BLaER1 treated with 17β-estradiol and CSF1 and Interleukin-3, amounts not matched to agents 10 nM and 100 nM (cell line): ENCODE results near the gene FAM78B.

ENCODE experiments used
- H3K27ac ChIP-seq, 11 experiments: shearing (Covaris generic); formaldehyde crosslinking; 2 replicates each; pipeline ENCODE4 v1.8.1; 2022
- H3K27me3 ChIP-seq, 11 experiments: shearing (Covaris generic); formaldehyde crosslinking; 2 replicates each; pipeline ENCODE4 v1.8.1; 2022
- H3K36me3 ChIP-seq, 11 experiments: shearing (Covaris generic); formaldehyde crosslinking; 2 replicates each; pipeline ENCODE4 v1.8.1; 2022
- H3K4me1 ChIP-seq, 10 experiments: shearing (Covaris generic); formaldehyde crosslinking; 2 replicates each; pipeline ENCODE4 v1.8.1; 2022
- H3K4me2 ChIP-seq, 11 experiments: shearing (Covaris generic); formaldehyde crosslinking; 2 replicates each; pipeline ENCODE4 v1.8.1; 2022
- H3K4me3 ChIP-seq, 10 experiments: shearing (Covaris generic); formaldehyde crosslinking; 2 replicates each; pipeline ENCODE4 v1.8.1; 2022
- H3K9ac ChIP-seq, 11 experiments: shearing (Covaris generic); formaldehyde crosslinking; 2 replicates each; pipeline ENCODE4 v1.8.1; 2022
- H3K9me3 ChIP-seq, 11 experiments: shearing (Covaris generic); formaldehyde crosslinking; replicated peaks in 1 of 11; 2 replicates each; pipeline ENCODE4 v1.8.1; 2022
- H4K20me1 ChIP-seq, 11 experiments: shearing (Covaris generic); formaldehyde crosslinking; 2 replicates each; pipeline ENCODE4 v1.8.1; 2022
- Cebpa-rat ChIP-seq, 11 experiments: shearing (Covaris generic); IDR thresholded peaks; 2 replicates each; pipeline ENCODE4 v1.8.1; 2022

The FAM78B gene

GRCh38 chr1:166040202-166040997, 126.4 kb downstream of the FAM78B start:
- H3K4me1 ChIP-seq = no peaks in the 10 kb centered on the region
- H3K27me3 ChIP-seq = no peaks in the 10 kb centered on the region
- H3K9me3 ChIP-seq = no peaks in the 10 kb centered on the region
- no peak overlapping the region for H3K4me3 ChIP-seq
- no peak for TF ChIP-seq Cebpa-rat (IDR thresholded peaks at IDR 0.05)
- H3K9ac ChIP-seq = no peak overlapping the region
- H3K36me3 ChIP-seq = no peaks in the 10 kb centered on the region
- H4K20me1 ChIP-seq = no peaks in the 10 kb centered on the region
- H3K4me2 ChIP-seq = no peak overlapping the region
- no peak overlapping the region for H3K27ac ChIP-seq

- Histone ChIP-seq H4K20me1 (no peaks in the 10 kb centered on the region), H3K9ac (no peak overlapping the region), H3K4me2 (no peak overlapping the region), H3K27ac (no peak overlapping the region), H3K4me3 (no peak overlapping the region), H3K27me3 (no peaks in the 10 kb centered on the region), H3K36me3 (no peaks in the 10 kb centered on the region), H3K4me1 (no peaks in the 10 kb centered on the region), H3K9me3 (no peaks in the 10 kb centered on the region)
- TF ChIP-seq Cebpa-rat (IDR thresholded peaks at IDR 0.05) = no peak
These were observed 127.2 kb downstream of the FAM78B start for GRCh38 chr1:166039436-166040201.

DNA sequence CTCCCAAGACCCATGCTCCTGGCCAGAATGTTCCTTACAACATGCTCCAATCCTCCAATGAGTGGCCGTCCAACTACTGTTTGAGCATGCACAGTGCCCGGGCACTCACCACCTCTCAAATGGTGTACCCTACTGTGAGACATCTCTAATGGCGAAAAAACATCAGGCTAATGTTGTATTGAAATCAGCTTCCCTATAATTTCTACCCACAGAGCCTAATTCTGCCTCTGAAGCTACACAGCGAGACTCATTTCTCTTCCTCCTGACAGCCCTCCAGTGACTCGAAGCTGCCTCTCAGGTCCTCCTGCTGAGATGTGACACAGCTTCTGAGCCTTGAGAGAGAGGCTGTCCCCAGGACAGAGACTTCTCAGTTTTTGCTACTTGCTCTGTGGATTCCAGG, 130.7 kb downstream of the FAM78B start:
- Histone ChIP-seq H3K9ac (no peak overlapping the region), H3K36me3 (no peaks in the 10 kb centered on the region), H3K4me3 (no peak overlapping the region), H3K9me3 (no peaks in the 10 kb centered on the region), H3K27me3 (no peaks in the 10 kb centered on the region), H3K27ac (no peak overlapping the region), H4K20me1 (no peaks in the 10 kb centered on the region), H3K4me1 (no peaks in the 10 kb centered on the region), H3K4me2 (no peak overlapping the region)
- no peak for TF ChIP-seq Cebpa-rat (IDR thresholded peaks at IDR 0.05)

DNA sequence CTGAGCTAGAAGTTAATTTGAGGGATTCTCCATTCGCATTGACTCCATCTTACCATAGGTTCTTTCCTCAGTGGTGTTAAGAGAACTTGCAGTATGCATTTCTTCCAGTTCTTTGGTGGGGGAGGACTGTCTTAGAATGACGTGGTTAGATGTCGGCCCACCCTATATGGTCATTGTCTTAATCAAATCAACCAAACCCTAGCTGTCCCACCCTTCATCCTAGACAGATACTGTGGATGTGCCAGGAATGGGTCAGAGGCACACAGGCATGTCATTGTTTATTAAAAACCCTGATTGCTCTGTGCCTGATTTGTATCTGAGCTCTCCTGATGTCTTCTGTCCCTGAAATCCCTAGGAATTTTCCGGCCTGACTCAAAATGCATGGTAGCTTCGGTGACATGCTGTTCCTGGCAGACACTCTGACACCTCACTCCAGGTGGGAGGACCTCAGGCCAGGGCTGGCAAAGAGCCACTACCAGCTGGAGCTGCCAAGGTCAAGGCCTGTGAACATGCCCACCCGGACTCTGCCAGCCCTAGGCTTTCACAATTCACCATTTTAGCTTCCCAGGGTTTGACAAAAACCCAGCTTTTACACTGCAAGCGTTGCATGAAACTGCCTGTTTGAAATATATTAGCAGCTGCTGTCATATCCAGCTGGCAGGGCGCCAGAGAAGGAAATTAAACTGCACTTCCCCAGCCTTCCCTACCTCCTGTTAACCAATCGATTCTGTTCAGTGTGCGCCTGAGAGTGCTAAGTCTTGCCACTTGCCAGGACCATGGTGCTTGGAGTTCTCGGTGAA, 134.0 kb downstream of the FAM78B start:
- Histone ChIP-seq H3K27me3 (no peaks in the 10 kb centered on the region), H3K9ac (no peak overlapping the region), H3K4me3 (no peak overlapping the region), H3K9me3 (no peaks in the 10 kb centered on the region), H3K27ac (no peak overlapping the region), H4K20me1 (no peaks in the 10 kb centered on the region), H3K36me3 (no peaks in the 10 kb centered on the region), H3K4me2 (no peak overlapping the region), H3K4me1 (no peaks in the 10 kb centered on the region)
- TF ChIP-seq Cebpa-rat (IDR thresholded peaks at IDR 0.05) = no peak

DNA sequence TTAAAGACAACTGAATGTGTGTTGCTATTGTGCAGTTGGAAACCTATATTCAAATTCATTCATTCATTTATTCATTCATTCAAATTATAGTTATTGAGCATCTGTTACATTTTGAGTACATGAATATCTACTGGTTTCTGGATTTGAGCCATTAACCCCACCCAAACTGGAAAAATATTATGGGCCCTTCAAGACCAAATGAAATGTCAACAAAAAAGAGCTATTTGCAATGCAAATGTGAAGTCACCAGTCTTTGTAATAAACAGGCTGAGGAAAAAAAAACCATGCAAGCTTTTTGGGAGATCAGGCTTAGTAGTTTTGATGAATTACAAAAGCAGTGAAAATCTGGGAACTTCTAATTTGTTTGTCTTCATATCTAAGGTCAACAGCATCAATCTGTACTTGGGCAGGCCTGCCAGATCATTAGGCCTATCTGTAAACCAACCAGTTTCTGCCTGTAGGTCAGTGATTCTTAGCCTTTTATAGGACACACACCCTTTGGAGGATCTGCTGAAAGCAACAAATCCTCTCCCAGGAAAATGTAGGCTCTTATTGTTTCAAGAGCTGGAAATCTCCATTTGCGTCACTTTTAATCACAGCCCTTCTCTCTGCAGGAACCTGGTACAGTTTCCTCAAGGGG, 134.7 kb downstream of the FAM78B start:
- Histone ChIP-seq H3K27ac (no peak overlapping the region), H3K4me2 (no peak overlapping the region)
- TF ChIP-seq Cebpa-rat (IDR thresholded peaks at IDR 0.05) = no peak

DNA sequence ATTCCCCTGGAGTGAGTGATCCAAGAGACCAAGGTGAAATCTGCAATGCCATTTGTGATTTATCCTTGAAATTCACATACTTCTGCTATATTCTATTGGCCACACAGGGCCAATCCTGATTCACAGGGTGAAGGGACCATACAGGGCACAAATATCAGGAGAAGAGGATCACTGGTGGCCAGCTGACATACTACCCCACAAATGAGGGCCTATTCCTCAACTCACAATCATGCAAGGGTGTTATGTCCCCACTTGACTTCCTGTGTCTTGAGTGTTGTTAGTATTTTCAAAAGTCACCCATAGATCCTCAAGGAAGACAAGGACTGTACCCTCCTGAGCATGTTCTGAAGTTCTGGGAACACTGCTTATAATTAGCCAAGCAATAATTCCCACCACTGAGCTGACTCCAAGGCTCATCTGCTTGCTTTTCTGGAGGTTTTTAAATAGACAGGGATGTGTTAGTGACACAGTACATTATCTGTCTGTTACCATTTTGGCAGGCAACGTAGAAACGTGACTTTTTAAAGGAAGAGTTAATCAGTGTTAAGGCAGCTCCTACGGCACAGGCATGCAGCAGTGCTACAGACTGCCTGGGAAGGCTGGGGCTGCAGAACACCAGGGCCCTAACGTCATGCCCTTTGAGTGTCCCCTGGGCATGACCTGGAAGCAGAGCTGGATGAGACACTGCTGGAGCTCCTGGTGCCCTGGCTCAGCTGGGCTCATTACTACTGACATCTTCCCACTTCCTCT, 137.4 kb downstream of the FAM78B start:
- no peak overlapping the region for H3K4me3 ChIP-seq
- H3K27ac ChIP-seq = no peak overlapping the region
- no peaks in the 10 kb centered on the region for H4K20me1 ChIP-seq
- no peaks in the 10 kb centered on the region for H3K36me3 ChIP-seq
- H3K4me2 ChIP-seq = no peak overlapping the region
- no peaks in the 10 kb centered on the region for H3K27me3 ChIP-seq
- no peak overlapping the region for H3K9ac ChIP-seq
- H3K4me1 ChIP-seq = no peaks in the 10 kb centered on the region
- no peak for TF ChIP-seq Cebpa-rat (IDR thresholded peaks at IDR 0.05)
- no peaks in the 10 kb centered on the region for H3K9me3 ChIP-seq

More for the DNA sequence above, 134.7 kb downstream of the FAM78B start:
- no peaks in the 10 kb centered on the region for H3K4me1 ChIP-seq
- H3K4me3 ChIP-seq = no peak overlapping the region
- H4K20me1 ChIP-seq = no peaks in the 10 kb centered on the region
- no peak overlapping the region for H3K9ac ChIP-seq
- H3K27me3 ChIP-seq = no peaks in the 10 kb centered on the region
- no peaks in the 10 kb centered on the region for H3K36me3 ChIP-seq
- no peaks in the 10 kb centered on the region for H3K9me3 ChIP-seq

DNA sequence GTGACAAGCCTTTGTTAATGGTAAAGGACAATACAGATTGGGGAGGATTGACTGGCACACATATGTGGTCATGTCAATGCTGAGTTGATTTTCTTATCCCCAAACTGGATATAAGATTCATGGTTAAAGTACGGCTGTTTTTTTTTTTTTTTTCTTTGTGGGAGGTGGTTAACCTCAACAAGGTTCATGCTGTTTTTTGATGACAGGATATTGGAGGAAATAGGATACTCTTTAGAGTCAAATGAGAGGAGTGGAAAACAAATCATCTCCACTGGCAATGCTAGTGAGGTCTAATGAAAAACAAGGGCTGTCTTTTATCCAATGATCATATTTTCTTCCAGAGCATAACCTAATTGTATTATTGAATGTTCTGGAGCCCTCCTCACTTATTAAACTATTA, 140.2 kb downstream of the FAM78B start:
- Histone ChIP-seq H3K27ac (no peak overlapping the region), H3K4me3 (no peak overlapping the region), H3K36me3 (no peaks in the 10 kb centered on the region), H3K4me1 (peaks cover 0 to 10% (median 0%) of the 10 kb centered on the region in 10 experiments; a peak in 6 of 20 replicates), H4K20me1 (no peaks in the 10 kb centered on the region), H3K9me3 (no peaks in the 10 kb centered on the region), H3K27me3 (no peaks in the 10 kb centered on the region), H3K4me2 (no peak overlapping the region), H3K9ac (no peak overlapping the region)
- TF ChIP-seq Cebpa-rat (IDR thresholded peaks at IDR 0.05) = no peak

DNA sequence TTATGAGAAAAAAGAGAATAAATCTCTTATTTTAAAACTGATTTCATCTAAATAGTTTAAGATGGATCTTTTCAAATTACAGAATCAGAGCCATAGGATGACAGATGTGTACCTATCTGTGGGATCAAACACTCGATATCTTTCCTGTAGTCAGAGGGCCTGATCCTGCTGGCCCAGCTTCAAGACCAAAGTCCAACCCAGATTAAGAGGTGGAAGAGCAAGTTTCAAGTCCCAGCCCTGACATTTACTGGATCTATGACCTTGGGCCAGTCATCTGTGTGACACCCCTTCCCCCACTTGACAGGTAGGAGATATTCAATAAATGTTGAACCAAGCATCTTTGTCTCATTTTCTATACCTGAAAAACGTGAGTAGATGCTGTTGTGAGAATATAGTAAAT, 140.7 kb downstream of the FAM78B start:
- Histone ChIP-seq H3K4me3 (no peak overlapping the region), H4K20me1 (no peaks in the 10 kb centered on the region), H3K9me3 (peaks cover 0 to 3% (median 0%) of the 10 kb centered on the region in 11 experiments; a peak in 1 of 22 replicates), H3K27me3 (no peaks in the 10 kb centered on the region), H3K4me2 (no peak overlapping the region), H3K4me1 (peaks cover 0 to 13% (median 0%) of the 10 kb centered on the region in 10 experiments; a peak in 6 of 20 replicates), H3K36me3 (no peaks in the 10 kb centered on the region), H3K9ac (no peak overlapping the region), H3K27ac (no peak overlapping the region)
- TF ChIP-seq Cebpa-rat (IDR thresholded peaks at IDR 0.05) = no peak
